ENCODE data around the gene WFDC1.

WFDC1 gene

GRCh38 chr16:84378099-84378498 is 83.4 kb downstream of the WFDC1 start:
- no peak for DNase-seq (ENCODE audit: low read depth)

- DNase-seq (ENCODE audit: low read depth), result no peak
These were observed 83.9 kb downstream of the WFDC1 start for GRCh38 chr16:84378567-84378966.

GRCh38 chr16:84379008-84379708 is 84.5 kb downstream of the WFDC1 start:
- DNase-seq (ENCODE audit: low read depth), result no peak

Measured in GM04504 (cell line).